ENCODE results near the gene CTNNA2. TPM values are rescaled to one million over a fixed set of nuclear protein-coding genes. Genes with fewer than 3 reads are reported as not detected.

CTNNA2 gene
- polyA plus RNA-seq, 2 of the 4 experiments (the other 2 are of a cell fraction): 0.50 to 0.94 TPM

GRCh38 chr2:79861059-79861374 lies 348.2 kb downstream of the CTNNA2 start (continued):
- TF ChIP-seq REST (IDR thresholded peaks at IDR 0.05): no peak
- TF ChIP-seq CHD2 (IDR thresholded peaks at IDR 0.05; ENCODE audit: low read length, partially characterized antibody): no peak

GRCh38 chr2:79862756-79863155 lies 349.9 kb downstream of the CTNNA2 start:
- H3K9me3 ChIP-seq: no peaks in the 10 kb centered on the region

GRCh38 chr2:79872656-79873055 lies 359.8 kb downstream of the CTNNA2 start:
- H3K9me3 ChIP-seq: no peaks in the 10 kb centered on the region
- POLR2A ChIA-PET: no interaction called here
- ATAC-seq (no peak), DNase-seq (ENCODE audit: low read depth in 1 of 2, low spot score in 1 of 2) (no peak), FAIRE-seq (no peak)
- no peak overlapping the region for H3K4me2 ChIP-seq
- no peak overlapping the region for H3K27ac ChIP-seq
- 19% methylated on average over 2 of the region's 2 CpGs for WGBS (ENCODE audit: missing lambda C conversion rate)
- CTCF ChIA-PET: interaction anchor here (3.0 kb wide), 1 partner anchor 14 kb away, joined by 16 read pairs; no protein-coding TSS in a partner anchor
- no peaks in the 10 kb centered on the region for H3K4me1 ChIP-seq
- H3K4me3 ChIP-seq: no peak overlapping the region
- TF ChIP-seq HOXB13 (CRISPR knock-in tag; IDR thresholded peaks at IDR 0.05; ENCODE audit: low read depth) (no peak), ELK1 (IDR thresholded peaks at IDR 0.05; ENCODE audit: low read depth, low read length) (no peak), ESRRA (IDR thresholded peaks at IDR 0.05; ENCODE audit: borderline replicate concordance, low read length) (no peak), BHLHE40 (IDR thresholded peaks at IDR 0.05; ENCODE audit: low read depth, low read length) (no peak), GATA3 (IDR thresholded peaks at IDR 0.05; ENCODE audit: borderline replicate concordance) (no peak), TP53 (CRISPR knock-in tag; IDR thresholded peaks at IDR 0.05) (no peak), KDM1A (IDR thresholded peaks at IDR 0.05; ENCODE audit: low read depth) (no peak), ZNF302 (CRISPR knock-in tag; IDR thresholded peaks at IDR 0.05) (no peak), USF2 (IDR thresholded peaks at IDR 0.05) (no peak), CHD2 (IDR thresholded peaks at IDR 0.05; ENCODE audit: low read length, partially characterized antibody) (no peak), JUN (IDR thresholded peaks at IDR 0.05) (no peak), HES2 (IDR thresholded peaks at IDR 0.05) (no peak)

More at GRCh38 chr2:79862756-79863155, 349.9 kb downstream of the CTNNA2 start:
- no peak for ATAC-seq
- CTCF ChIA-PET: no interaction called here
- DNase-seq (ENCODE audit: low read depth in 1 of 2, low spot score in 1 of 2): no peak
- H3K4me3 ChIP-seq: no peak overlapping the region
- WGBS (ENCODE audit: missing lambda C conversion rate): 0% methylated on average over 1 of the region's 1 CpG
- no peak overlapping the region for H3K4me2 ChIP-seq
- H3K27ac ChIP-seq: no peak overlapping the region
- no peaks in the 10 kb centered on the region for H3K4me1 ChIP-seq
- POLR2A ChIA-PET: no interaction called here
- FAIRE-seq: no peak
- TF ChIP-seq CBX8 (IDR thresholded peaks at IDR 0.05) (no peak), NPAS2 (CRISPR knock-in tag; IDR thresholded peaks at IDR 0.05; ENCODE audit: borderline replicate concordance) (no peak), RAD21 (conservative IDR thresholded peaks at IDR 0.05 in 1 of 2, IDR thresholded peaks at IDR 0.05 in 1 of 2) (no peak), HES2 (IDR thresholded peaks at IDR 0.05) (no peak), TP53 (CRISPR knock-in tag; IDR thresholded peaks at IDR 0.05) (no peak), CEBPB (IDR thresholded peaks at IDR 0.05) (no peak), MYC (IDR thresholded peaks at IDR 0.05; ENCODE audit: borderline replicate concordance, low read length) (no peak), FOXS1 (CRISPR knock-in tag; IDR thresholded peaks at IDR 0.05) (no peak), EHF (CRISPR knock-in tag; IDR thresholded peaks at IDR 0.05) (no peak), E2F6 (IDR thresholded peaks at IDR 0.05; ENCODE audit: borderline replicate concordance, low read depth) (no peak), RARB (CRISPR knock-in tag; IDR thresholded peaks at IDR 0.05) (no peak), RFX5 (IDR thresholded peaks at IDR 0.05) (no peak), HMGXB4 (CRISPR knock-in tag; IDR thresholded peaks at IDR 0.05; ENCODE audit: borderline replicate concordance) (no peak), BCL3 (IDR thresholded peaks at IDR 0.05) (no peak), JUNB (IDR thresholded peaks at IDR 0.05) (no peak)

Measured in A549 (cell line).